ENCODE results near the gene FBXO17. TPM values are rescaled to one million over a fixed set of nuclear protein-coding genes. Genes with fewer than 3 reads are reported as not detected.

FBXO17 gene
- total and polyA plus RNA-seq, 2 donors, result 19.6 to 34.7 TPM

GRCh38 chr19:38893341-38893771 lies 82.2 kb downstream of the FBXO17 start:
- no peaks in the 10 kb centered on the region for H3K36me3 ChIP-seq (ENCODE audit: insufficient read depth)
- H3K27ac ChIP-seq (ENCODE audit: low read depth), result no peak overlapping the region
- H3K4me1 ChIP-seq (ENCODE audit: insufficient read depth), result no peaks in the 10 kb centered on the region

GRCh38 chr19:38892841-38893240 lies 82.7 kb downstream of the FBXO17 start:
- WGBS, result 83% methylated on average over 5 of the region's 5 CpGs

More at GRCh38 chr19:38893341-38893771, 82.2 kb downstream of the FBXO17 start:
- H3K4me3 ChIP-seq (ENCODE audit: low read depth, low read length), result no peak overlapping the region
- DNase-seq (ENCODE audit: extremely low spot score), result no peak
- 87% methylated on average over 14 of the region's 14 CpGs for WGBS

GRCh38 chr19:38891771-38892170 lies 83.8 kb downstream of the FBXO17 start:
- Histone ChIP-seq H3K4me3 (ENCODE audit: low read depth, low read length) (no peak overlapping the region), H3K27ac (ENCODE audit: low read depth) (no peak overlapping the region), H3K4me1 (ENCODE audit: insufficient read depth) (no peaks in the 10 kb centered on the region), H3K36me3 (ENCODE audit: insufficient read depth) (no peaks in the 10 kb centered on the region)
- no peak for DNase-seq (ENCODE audit: extremely low spot score)
- 86% methylated on average over 6 of the region's 6 CpGs for WGBS

More at GRCh38 chr19:38892841-38893240, 82.7 kb downstream of the FBXO17 start:
- no peaks in the 10 kb centered on the region for H3K4me1 ChIP-seq (ENCODE audit: insufficient read depth)
- no peak overlapping the region for H3K27ac ChIP-seq (ENCODE audit: low read depth)
- H3K4me3 ChIP-seq (ENCODE audit: low read depth, low read length), result no peak overlapping the region
- DNase-seq (ENCODE audit: extremely low spot score), result no peak
- no peaks in the 10 kb centered on the region for H3K36me3 ChIP-seq (ENCODE audit: insufficient read depth)

Other genes with a start within 250 kb of the FBXO17 start
- gene CAPN12, start 231.3 kb downstream of the FBXO17 start, total RNA-seq, result 1.4 TPM
- gene CAPN12, start 231.3 kb downstream of the FBXO17 start, polyA plus RNA-seq, result 3.2 TPM
- gene LGALS7, start 202.2 kb downstream of the FBXO17 start, total RNA-seq, result not detected
- gene LGALS7, start 202.2 kb downstream of the FBXO17 start, polyA plus RNA-seq, result 1.4 TPM
- gene LGALS7B, start 186.5 kb downstream of the FBXO17 start, total RNA-seq, result 1.2 TPM
- not detected for gene LGALS7B, start 186.5 kb downstream of the FBXO17 start, polyA plus RNA-seq
- gene LGALS4, start 162.8 kb downstream of the FBXO17 start, total RNA-seq, result 1.7 TPM
- 2.2 TPM for gene LGALS4, start 162.8 kb downstream of the FBXO17 start, polyA plus RNA-seq
- 27.2 TPM for gene ECH1, start 143.9 kb downstream of the FBXO17 start, total RNA-seq
- gene ECH1, start 143.9 kb downstream of the FBXO17 start, polyA plus RNA-seq, result 267 TPM
- 193 TPM for gene HNRNPL, start 125.8 kb downstream of the FBXO17 start, total RNA-seq
- gene HNRNPL, start 125.8 kb downstream of the FBXO17 start, polyA plus RNA-seq, result 184 TPM
- gene RINL, start 97.5 kb downstream of the FBXO17 start, total RNA-seq, result 3.3 TPM
- 6.7 TPM for gene RINL, start 97.5 kb downstream of the FBXO17 start, polyA plus RNA-seq
- gene SIRT2, start 76.1 kb downstream of the FBXO17 start, total RNA-seq, result 39.8 TPM
- 67.6 TPM for gene SIRT2, start 76.1 kb downstream of the FBXO17 start, polyA plus RNA-seq
- 3.4 TPM for gene NFKBIB, start 75.8 kb downstream of the FBXO17 start, total RNA-seq
- 39.1 TPM for gene NFKBIB, start 75.8 kb downstream of the FBXO17 start, polyA plus RNA-seq
- not detected for gene CCER2, start 63.6 kb downstream of the FBXO17 start, total RNA-seq
- gene CCER2, start 63.6 kb downstream of the FBXO17 start, polyA plus RNA-seq, result 0.48 TPM
- 7.1 TPM for gene SARS2, start 45.0 kb downstream of the FBXO17 start, total RNA-seq
- 19.3 TPM for gene SARS2, start 45.0 kb downstream of the FBXO17 start, polyA plus RNA-seq
- gene MRPS12, start 44.8 kb downstream of the FBXO17 start, total RNA-seq, result 14.7 TPM
- 42.5 TPM for gene MRPS12, start 44.8 kb downstream of the FBXO17 start, polyA plus RNA-seq
- 2.9 TPM for gene FBXO27, start 56.8 kb upstream of the FBXO17 start, total RNA-seq
- 8.8 TPM for gene FBXO27, start 56.8 kb upstream of the FBXO17 start, polyA plus RNA-seq
- gene ACP7, start 108.6 kb upstream of the FBXO17 start, total RNA-seq, result 0.11 TPM
- gene ACP7, start 108.6 kb upstream of the FBXO17 start, polyA plus RNA-seq, result 0.05 TPM
- gene PAK4, start 150.0 kb upstream of the FBXO17 start, total RNA-seq, result 7.8 TPM
- gene PAK4, start 150.0 kb upstream of the FBXO17 start, polyA plus RNA-seq, result 33.1 TPM
- gene NCCRP1, start 221.2 kb upstream of the FBXO17 start, total RNA-seq, result 1.1 TPM
- 0.38 TPM for gene NCCRP1, start 221.2 kb upstream of the FBXO17 start, polyA plus RNA-seq
- not detected for gene SYCN, start 228.5 kb upstream of the FBXO17 start, total RNA-seq
- gene SYCN, start 228.5 kb upstream of the FBXO17 start, polyA plus RNA-seq, result not detected

All from urinary bladder (tissue), 4 donors.